ENCODE measurements around the gene PRELID3B. TPM values are rescaled to one million over a fixed set of nuclear protein-coding genes. Genes with fewer than 3 reads are reported as not detected.

PRELID3B gene
- total and polyA plus RNA-seq, 2 experiments from 2014 or later: 64.1 to 75.8 TPM

DNA sequence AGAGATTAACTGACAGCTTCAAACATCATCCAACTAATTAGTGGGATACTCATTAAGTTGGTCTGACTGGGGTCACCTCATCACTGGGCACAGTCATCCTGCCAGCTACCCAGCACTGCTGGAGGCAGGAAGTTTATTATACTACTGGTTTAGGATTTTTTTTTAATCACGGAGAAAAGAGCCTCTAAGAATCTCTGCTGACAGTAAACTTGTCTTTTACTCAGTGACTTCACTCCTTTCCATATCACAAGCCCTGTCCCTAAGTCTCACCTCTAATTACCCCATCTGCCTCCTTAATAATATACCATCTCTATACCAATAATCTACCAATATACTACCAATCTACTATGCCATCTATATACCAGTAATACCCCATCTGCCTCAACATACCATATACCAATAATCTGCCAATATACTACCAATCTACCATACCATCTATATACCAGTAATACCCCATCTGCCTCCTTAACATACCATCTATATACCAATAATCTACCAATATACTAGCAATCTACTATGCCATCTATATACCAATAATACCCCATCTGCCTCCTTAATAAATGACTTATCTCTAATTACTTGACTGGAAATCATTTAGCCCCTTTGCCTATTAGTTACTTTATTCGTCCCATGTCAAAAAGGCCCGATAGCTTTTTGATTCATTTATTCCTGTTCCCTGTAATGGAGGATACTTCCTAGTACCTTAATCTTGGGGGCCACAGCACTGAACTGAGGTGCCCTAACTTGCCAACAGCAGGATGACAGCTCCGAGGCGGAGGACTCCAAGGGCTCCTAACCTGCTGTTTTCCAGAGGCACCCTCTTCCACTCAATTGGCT, 15.5 kb downstream of the PRELID3B start:
- DNase-seq: no peak
- Histone ChIP-seq H3F3A (ENCODE audit: insufficient read depth) (peaks cover 44% of the 10 kb centered on the region), H4K20me1 (ENCODE audit: insufficient read depth) (peaks cover 14% of the 10 kb centered on the region; the same call in 1 of the 2 replicates), H3K27ac (peak overlapping the region; percentile 28; the same call in 1 of the 2 replicates), H3K27me3 (replicated peaks; ENCODE audit: insufficient read depth) (no peaks in the 10 kb centered on the region), H3K4me1 (ENCODE audit: insufficient read depth) (peaks cover 40% of the 10 kb centered on the region), H3K9me3 (ENCODE audit: low read depth) (no peaks in the 10 kb centered on the region), H3K36me3 (ENCODE audit: low read depth) (peaks cover 28% of the 10 kb centered on the region), H2AFZ (no peak overlapping the region), H3K9me2 (ENCODE audit: insufficient read depth) (no peaks in the 10 kb centered on the region), H3K4me2 (ENCODE audit: unreplicated experiment) (peak overlapping the region; percentile 84), H3K9ac (no peak overlapping the region), H3K4me3 (no peak overlapping the region), H3K79me2 (ENCODE audit: insufficient read depth) (peaks cover 75% of the 10 kb centered on the region)
- 77% methylated on average over 5 of the region's 5 CpGs for WGBS, 2 experiments (ENCODE audit: low coverage in 1 of 2, low lambda C conversion rate in 2 of 2, missing lambda C conversion rate in 2 of 2)
- TF ChIP-seq EZH2phosphoT487 (IDR thresholded peaks at IDR 0.05; ENCODE audit: insufficient read depth, low read depth): no peak
- TF ChIP-seq EZH2 (IDR thresholded peaks at IDR 0.05; ENCODE audit: insufficient read depth, poor library complexity, severe bottlenecking): no peak
- in situ Hi-C loops (cut with MboI): no loop called here

DNA sequence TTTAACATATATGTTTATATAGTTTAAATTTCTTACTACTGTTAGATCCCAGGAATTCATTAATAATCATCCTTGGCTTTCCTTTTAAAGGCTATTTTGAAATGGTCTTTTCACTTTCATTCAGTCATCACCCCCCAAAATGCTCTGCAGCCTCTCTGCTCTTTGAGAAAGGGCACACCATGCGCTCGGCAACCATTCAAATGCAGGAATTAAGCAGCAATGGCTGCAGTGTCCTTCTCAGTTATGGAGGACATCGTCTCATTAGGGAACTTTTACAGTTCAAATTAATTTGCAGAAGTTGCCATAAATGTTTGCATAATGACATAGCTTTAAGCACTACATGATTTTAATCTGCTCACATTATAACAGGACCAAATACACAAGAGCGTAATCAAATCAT, 17.1 kb downstream of the PRELID3B start:
- TF ChIP-seq EZH2phosphoT487 (IDR thresholded peaks at IDR 0.05; ENCODE audit: insufficient read depth, low read depth) (no peak), EZH2 (IDR thresholded peaks at IDR 0.05; ENCODE audit: insufficient read depth, poor library complexity, severe bottlenecking) (no peak)
- WGBS, 2 experiments (ENCODE audit: low coverage in 1 of 2, low lambda C conversion rate in 2 of 2, missing lambda C conversion rate in 2 of 2): 94 to 99% methylated on average over 4 of the region's 4 CpGs
- Histone ChIP-seq H3K27ac (no peak overlapping the region), H3K79me2 (ENCODE audit: insufficient read depth) (peaks cover 59% of the 10 kb centered on the region), H3K4me1 (ENCODE audit: insufficient read depth) (peaks cover 39% of the 10 kb centered on the region), H3K27me3 (replicated peaks; ENCODE audit: insufficient read depth) (no peaks in the 10 kb centered on the region), H4K20me1 (ENCODE audit: insufficient read depth) (peaks cover 14% of the 10 kb centered on the region; the same call in 1 of the 2 replicates), H3K9me3 (ENCODE audit: low read depth) (no peaks in the 10 kb centered on the region), H3K36me3 (ENCODE audit: low read depth) (peaks cover 28% of the 10 kb centered on the region), H2AFZ (no peak overlapping the region), H3F3A (ENCODE audit: insufficient read depth) (peaks cover 50% of the 10 kb centered on the region), H3K4me3 (no peak overlapping the region), H3K9ac (no peak overlapping the region), H3K4me2 (ENCODE audit: unreplicated experiment) (no peak overlapping the region), H3K9me2 (ENCODE audit: insufficient read depth) (no peaks in the 10 kb centered on the region)
- DNase-seq: no peak
- in situ Hi-C loops (cut with MboI): no loop called here

DNA sequence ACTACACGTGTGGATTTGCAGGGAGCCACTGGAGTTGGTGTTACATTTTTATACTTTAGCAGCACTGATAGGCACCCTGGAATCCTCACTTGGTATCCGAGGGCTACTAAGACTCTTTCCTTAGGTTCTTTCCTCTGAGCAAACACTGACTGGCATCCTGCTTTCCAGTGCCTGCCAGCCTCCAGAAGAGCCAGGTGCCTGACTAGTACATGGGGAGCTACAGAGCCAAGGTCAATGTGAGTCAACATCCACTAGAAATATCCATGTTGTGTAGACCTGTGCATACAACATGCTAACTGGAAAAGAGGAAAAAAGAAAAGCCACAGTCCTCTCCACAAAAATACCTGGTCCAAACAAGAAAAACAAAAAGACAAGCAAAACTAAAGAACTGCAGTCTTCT, 17.5 kb downstream of the PRELID3B start:
- H3K9me3 ChIP-seq (ENCODE audit: low read depth): no peaks in the 10 kb centered on the region
- WGBS, 2 experiments (ENCODE audit: low coverage in 1 of 2, low lambda C conversion rate in 2 of 2, missing lambda C conversion rate in 2 of 2): 69 to 91% methylated on average over 2 of the region's 2 CpGs
- no peak overlapping the region for H3K27ac ChIP-seq
- no peaks in the 10 kb centered on the region for H3K27me3 ChIP-seq (replicated peaks; ENCODE audit: insufficient read depth)
- in situ Hi-C loops (cut with MboI): no loop called here
- TF ChIP-seq EZH2phosphoT487 (IDR thresholded peaks at IDR 0.05; ENCODE audit: insufficient read depth, low read depth) (no peak), EZH2 (IDR thresholded peaks at IDR 0.05; ENCODE audit: insufficient read depth, poor library complexity, severe bottlenecking) (no peak)
- H3K36me3 ChIP-seq (ENCODE audit: low read depth): peaks cover 28% of the 10 kb centered on the region
- H3K9ac ChIP-seq: no peak overlapping the region
- H2AFZ ChIP-seq: no peak overlapping the region
- H3F3A ChIP-seq (ENCODE audit: insufficient read depth): peaks cover 46% of the 10 kb centered on the region
- H3K79me2 ChIP-seq (ENCODE audit: insufficient read depth): peaks cover 58% of the 10 kb centered on the region
- no peak overlapping the region for H3K4me2 ChIP-seq (ENCODE audit: unreplicated experiment)
- peaks cover 14% of the 10 kb centered on the region; the same call in 1 of the 2 replicates for H4K20me1 ChIP-seq (ENCODE audit: insufficient read depth)
- no peaks in the 10 kb centered on the region for H3K9me2 ChIP-seq (ENCODE audit: insufficient read depth)
- peaks cover 37% of the 10 kb centered on the region for H3K4me1 ChIP-seq (ENCODE audit: insufficient read depth)
- DNase-seq: no peak
- no peak overlapping the region for H3K4me3 ChIP-seq

DNA sequence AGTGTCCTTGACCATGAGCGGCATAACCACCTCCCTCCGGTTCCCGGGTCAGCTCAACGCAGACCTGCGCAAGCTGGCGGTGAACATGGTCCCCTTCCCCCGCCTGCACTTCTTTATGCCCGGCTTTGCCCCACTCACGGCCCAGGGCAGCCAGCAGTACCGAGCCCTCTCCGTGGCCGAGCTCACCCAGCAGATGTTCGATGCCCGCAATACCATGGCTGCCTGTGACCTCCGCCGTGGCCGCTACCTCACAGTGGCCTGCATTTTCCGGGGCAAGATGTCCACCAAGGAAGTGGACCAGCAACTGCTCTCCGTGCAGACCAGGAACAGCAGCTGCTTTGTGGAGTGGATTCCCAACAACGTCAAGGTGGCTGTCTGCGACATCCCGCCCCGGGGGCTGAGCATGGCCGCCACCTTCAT, 18.5 kb downstream of the PRELID3B start:
- DNase-seq: no peak
- Histone ChIP-seq H3K27me3 (replicated peaks; ENCODE audit: insufficient read depth) (no peaks in the 10 kb centered on the region), H3F3A (ENCODE audit: insufficient read depth) (peaks cover 39% of the 10 kb centered on the region), H3K79me2 (ENCODE audit: insufficient read depth) (peaks cover 49% of the 10 kb centered on the region), H3K9ac (no peak overlapping the region), H3K36me3 (ENCODE audit: low read depth) (peaks cover 22% of the 10 kb centered on the region; the same call in 1 of the 2 replicates), H2AFZ (no peak overlapping the region), H3K9me2 (ENCODE audit: insufficient read depth) (no peaks in the 10 kb centered on the region), H3K27ac (no peak overlapping the region), H3K4me1 (ENCODE audit: insufficient read depth) (peaks cover 27% of the 10 kb centered on the region), H3K4me2 (ENCODE audit: unreplicated experiment) (no peak overlapping the region), H3K9me3 (ENCODE audit: low read depth) (no peaks in the 10 kb centered on the region), H4K20me1 (ENCODE audit: insufficient read depth) (peaks cover 14% of the 10 kb centered on the region; the same call in 1 of the 2 replicates), H3K4me3 (no peak overlapping the region)
- TF ChIP-seq EZH2 (IDR thresholded peaks at IDR 0.05; ENCODE audit: insufficient read depth, poor library complexity, severe bottlenecking): no peak
- TF ChIP-seq EZH2phosphoT487 (IDR thresholded peaks at IDR 0.05; ENCODE audit: insufficient read depth, low read depth): no peak
- WGBS, 2 experiments (ENCODE audit: low coverage in 1 of 2, low lambda C conversion rate in 2 of 2, missing lambda C conversion rate in 2 of 2): 97% methylated on average over 24 of the region's 24 CpGs
- in situ Hi-C loops (cut with MboI): loop anchor here (25.0 kb wide), 1 partner anchor 787 kb away; the partner anchor contains the start of gene ANKRD60

Measured in GM23248 (cell line).